Panc1 (cell line): ENCODE results near the gene NEK7. TPM values are rescaled to one million over a fixed set of nuclear protein-coding genes. Genes with fewer than 3 reads are reported as not detected.

Source experiments
- ATAC-seq: fragments of 200-7000 bp; cut with Tn5 transposase; 2 replicates; pipeline ENCODE4 v1.9.1; 2020; ENCODE audit warnings: mild to moderate bottlenecking, moderate library complexity
- BruUV-seq: library from RNA; stranded (reverse); fragments of 400-500 nt; replicated peaks from 2 replicates; lab custom pipeline; 2021; lab: Mats Ljungman, UMichigan
- CTCF ChIA-PET: fragments of 300-600 bp; sonication (Branson Sonifier 250); formaldehyde crosslinking; loops from one replicate; lab custom pipeline; 2022; ENCODE audit warnings: antibody characterized with exemption; lab: Charles Lee
- POLR2A ChIA-PET: fragments of 300-600 bp; sonication (Branson Sonifier 250); formaldehyde crosslinking; loops from one replicate; lab custom pipeline; 2022; ENCODE audit warnings: antibody characterized with exemption; lab: Charles Lee
- DNase-seq: peaks from one replicate; pipeline ENCODE4 v3.0.0-alpha.2; 2010; ENCODE audit warnings: low read depth, low spot score
- H3K27ac ChIP-seq: 2 replicates; pipeline ENCODE4 v1.5.1; 2011; ENCODE audit warnings: mild to moderate bottlenecking, low read length, inconsistent platforms
- H3K27me3 ChIP-seq: fragments of 200-500 bp; sonication (Bioruptor generic); 2 replicates; pipeline ENCODE4 v1.6.0; 2014; ENCODE audit warnings: low read length, inconsistent platforms; ENCODE audit not compliant: control insufficient read depth, insufficient read depth
- H3K36me3 ChIP-seq: fragments of 200-500 bp; sonication (Bioruptor generic); 2 replicates; pipeline ENCODE4 v1.5.1; 2014; ENCODE audit warnings: inconsistent platforms, mild to moderate bottlenecking, low read length, moderate library complexity; ENCODE audit not compliant: control insufficient read depth, insufficient read depth
- H3K4me1 ChIP-seq: 2 replicates; pipeline ENCODE4 v1.5.1; 2011; ENCODE audit warnings: inconsistent platforms, mild to moderate bottlenecking, low read length, moderate library complexity; ENCODE audit not compliant: control insufficient read depth, insufficient read depth
- H3K4me3 ChIP-seq, 2 experiments: 2 replicates each; pipeline ENCODE4 v1.5.1; 2011 to 2012; ENCODE audit warnings: low read depth in 2 of 2, low read length in 2 of 2, mild to moderate bottlenecking in 2 of 2, inconsistent platforms in 1 of 2, moderate library complexity in 1 of 2
- H3K9me3 ChIP-seq: fragments of 200-500 bp; sonication (Bioruptor generic); 2 replicates; pipeline ENCODE4 v1.5.1; 2014; ENCODE audit warnings: low read depth, mild to moderate bottlenecking, inconsistent platforms, low read length, moderate library complexity; ENCODE audit not compliant: control insufficient read depth, insufficient read depth
- POLR2AphosphoS5 ChIP-seq: IDR thresholded peaks from 2 replicates; pipeline ENCODE4 v1.6.1; 2012; ENCODE audit warnings: mild to moderate bottlenecking, low read depth, low read length, moderate library complexity
- SIN3A ChIP-seq: IDR thresholded peaks from 2 replicates; pipeline ENCODE4 v1.6.1; 2012; ENCODE audit warnings: low read depth, mild to moderate bottlenecking, low read length, moderate library complexity, borderline replicate concordance; ENCODE audit not compliant: insufficient read depth
- TCF7L2 ChIP-seq: IDR thresholded peaks from 2 replicates; pipeline ENCODE4 v1.6.1; 2011; ENCODE audit warnings: mild to moderate bottlenecking, low read depth, low read length, inconsistent platforms
- in situ Hi-C: cut with HindIII; loops from 2 replicates; pipeline ENCODE4 v1.10.0; 2016; ENCODE audit warnings: low sequenced_read_pairs, low pct_unique_long_range_greater_than_20kb
- intact Hi-C: fragments of 100-400 bp; cut with micrococcal nuclease; formaldehyde crosslinking; loops from one replicate; pipeline ENCODE4 v1.10.0; 2022; ENCODE audit not compliant: unreplicated experiment
- total RNA-seq: library from RNA; stranded (reverse); gene quantifications from one replicate; pipeline ENCODE4 v1.2.1, GENCODE V29; 2021; ENCODE audit not compliant: unreplicated experiment
- TF ChIP-seq, protein P1 (sequence below), 2 experiments: IDR thresholded peaks; 2 replicates each; pipeline ENCODE4 v1.6.1; 2011 to 2012; ENCODE audit warnings: low read depth in 2 of 2, control low read depth in 1 of 2, low read length in 1 of 2, mild to moderate bottlenecking in 1 of 2, moderate library complexity in 1 of 2; ENCODE audit not compliant: insufficient read depth in 1 of 2
- TF ChIP-seq, protein P2 (sequence below): fragments of 450-650 bp; IDR thresholded peaks from 2 replicates; pipeline ENCODE4 v1.5.1; 2017; ENCODE audit warnings: mild to moderate bottlenecking

NEK7 gene
- total RNA-seq, 1 experiment from 2014 or later = 53.0 TPM

DNA sequence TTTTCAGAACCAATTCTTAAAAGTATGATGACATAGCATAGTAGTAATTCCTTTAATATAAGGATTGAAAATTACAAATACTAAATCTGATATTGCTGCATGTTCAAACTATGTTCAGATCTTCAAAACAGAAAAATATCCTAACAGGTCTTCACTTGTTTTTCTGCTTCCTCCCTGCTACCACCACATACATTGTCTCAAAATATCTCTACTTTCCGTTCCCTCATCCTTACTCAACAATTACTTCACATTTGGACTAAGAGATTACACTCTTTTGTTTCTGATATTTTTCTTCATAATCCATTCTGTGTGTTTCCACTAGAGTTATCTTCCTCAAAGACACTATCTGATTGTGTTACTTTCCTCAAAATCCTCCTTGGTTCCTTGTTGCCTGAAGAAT, 125.1 kb downstream of the NEK7 start:
- in situ Hi-C loops = no loop called here
- intact Hi-C loops = no loop called here

DNA sequence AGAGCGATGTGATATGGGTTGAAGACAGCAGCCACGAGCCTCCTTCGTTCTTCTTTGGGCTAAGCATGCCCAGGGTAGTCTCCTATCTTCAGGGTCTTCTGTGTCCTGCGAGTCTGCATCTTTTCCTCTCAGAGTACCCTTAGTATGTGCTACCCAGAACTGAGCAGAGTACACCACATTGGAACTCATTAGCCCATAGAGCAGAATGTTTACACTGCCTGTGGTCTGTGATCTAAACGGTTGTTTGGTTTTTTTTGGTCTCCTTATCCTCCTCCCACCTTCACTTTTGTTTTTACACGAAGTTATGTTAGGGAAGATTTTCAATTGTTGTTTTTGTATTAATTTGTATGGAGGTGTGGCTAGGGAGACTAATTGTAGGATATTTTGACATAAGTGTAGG, 126.4 kb downstream of the NEK7 start:
- H3K4me1 ChIP-seq = no peaks in the 10 kb centered on the region
- no peak for TF ChIP-seq POLR2AphosphoS5
- TF ChIP-seq SIN3A = no peak
- TF ChIP-seq, protein P1, sequence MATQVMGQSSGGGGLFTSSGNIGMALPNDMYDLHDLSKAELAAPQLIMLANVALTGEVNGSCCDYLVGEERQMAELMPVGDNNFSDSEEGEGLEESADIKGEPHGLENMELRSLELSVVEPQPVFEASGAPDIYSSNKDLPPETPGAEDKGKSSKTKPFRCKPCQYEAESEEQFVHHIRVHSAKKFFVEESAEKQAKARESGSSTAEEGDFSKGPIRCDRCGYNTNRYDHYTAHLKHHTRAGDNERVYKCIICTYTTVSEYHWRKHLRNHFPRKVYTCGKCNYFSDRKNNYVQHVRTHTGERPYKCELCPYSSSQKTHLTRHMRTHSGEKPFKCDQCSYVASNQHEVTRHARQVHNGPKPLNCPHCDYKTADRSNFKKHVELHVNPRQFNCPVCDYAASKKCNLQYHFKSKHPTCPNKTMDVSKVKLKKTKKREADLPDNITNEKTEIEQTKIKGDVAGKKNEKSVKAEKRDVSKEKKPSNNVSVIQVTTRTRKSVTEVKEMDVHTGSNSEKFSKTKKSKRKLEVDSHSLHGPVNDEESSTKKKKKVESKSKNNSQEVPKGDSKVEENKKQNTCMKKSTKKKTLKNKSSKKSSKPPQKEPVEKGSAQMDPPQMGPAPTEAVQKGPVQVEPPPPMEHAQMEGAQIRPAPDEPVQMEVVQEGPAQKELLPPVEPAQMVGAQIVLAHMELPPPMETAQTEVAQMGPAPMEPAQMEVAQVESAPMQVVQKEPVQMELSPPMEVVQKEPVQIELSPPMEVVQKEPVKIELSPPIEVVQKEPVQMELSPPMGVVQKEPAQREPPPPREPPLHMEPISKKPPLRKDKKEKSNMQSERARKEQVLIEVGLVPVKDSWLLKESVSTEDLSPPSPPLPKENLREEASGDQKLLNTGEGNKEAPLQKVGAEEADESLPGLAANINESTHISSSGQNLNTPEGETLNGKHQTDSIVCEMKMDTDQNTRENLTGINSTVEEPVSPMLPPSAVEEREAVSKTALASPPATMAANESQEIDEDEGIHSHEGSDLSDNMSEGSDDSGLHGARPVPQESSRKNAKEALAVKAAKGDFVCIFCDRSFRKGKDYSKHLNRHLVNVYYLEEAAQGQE (IDR thresholded peaks at IDR 0.05; ENCODE audit: insufficient read depth in 1 of 2, low read depth in 2 of 2, low read length in 1 of 2) = no peak
- no peak for TF ChIP-seq TCF7L2
- TF ChIP-seq, protein P2, sequence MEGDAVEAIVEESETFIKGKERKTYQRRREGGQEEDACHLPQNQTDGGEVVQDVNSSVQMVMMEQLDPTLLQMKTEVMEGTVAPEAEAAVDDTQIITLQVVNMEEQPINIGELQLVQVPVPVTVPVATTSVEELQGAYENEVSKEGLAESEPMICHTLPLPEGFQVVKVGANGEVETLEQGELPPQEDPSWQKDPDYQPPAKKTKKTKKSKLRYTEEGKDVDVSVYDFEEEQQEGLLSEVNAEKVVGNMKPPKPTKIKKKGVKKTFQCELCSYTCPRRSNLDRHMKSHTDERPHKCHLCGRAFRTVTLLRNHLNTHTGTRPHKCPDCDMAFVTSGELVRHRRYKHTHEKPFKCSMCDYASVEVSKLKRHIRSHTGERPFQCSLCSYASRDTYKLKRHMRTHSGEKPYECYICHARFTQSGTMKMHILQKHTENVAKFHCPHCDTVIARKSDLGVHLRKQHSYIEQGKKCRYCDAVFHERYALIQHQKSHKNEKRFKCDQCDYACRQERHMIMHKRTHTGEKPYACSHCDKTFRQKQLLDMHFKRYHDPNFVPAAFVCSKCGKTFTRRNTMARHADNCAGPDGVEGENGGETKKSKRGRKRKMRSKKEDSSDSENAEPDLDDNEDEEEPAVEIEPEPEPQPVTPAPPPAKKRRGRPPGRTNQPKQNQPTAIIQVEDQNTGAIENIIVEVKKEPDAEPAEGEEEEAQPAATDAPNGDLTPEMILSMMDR = no peak
- no peak overlapping the region for H3K4me3 ChIP-seq
- POLR2A ChIA-PET = no interaction called here
- no TSS peak for BruUV-seq
- intact Hi-C loops (no loop called here), in situ Hi-C loops (no loop called here)
- DNase-seq (no peak), ATAC-seq (no peak; the same call in 1 of the 2 replicates)
- no peaks in the 10 kb centered on the region for H3K27me3 ChIP-seq
- H3K27ac ChIP-seq = no peak overlapping the region
- H3K36me3 ChIP-seq = no peaks in the 10 kb centered on the region; the same call in 1 of the 2 replicates
- H3K9me3 ChIP-seq = no peaks in the 10 kb centered on the region
- CTCF ChIA-PET = no interaction called here

More for the DNA sequence above, 125.1 kb downstream of the NEK7 start:
- TF ChIP-seq POLR2AphosphoS5 = no peak
- Histone ChIP-seq H3K27ac (no peak overlapping the region), H3K4me1 (no peaks in the 10 kb centered on the region), H3K4me3 (no peak overlapping the region), H3K27me3 (no peaks in the 10 kb centered on the region), H3K36me3 (no peaks in the 10 kb centered on the region; the same call in 1 of the 2 replicates), H3K9me3 (no peaks in the 10 kb centered on the region)
- ATAC-seq (no peak), DNase-seq (no peak)
- no TSS peak for BruUV-seq
- POLR2A ChIA-PET = no interaction called here
- CTCF ChIA-PET = no interaction called here

DNA sequence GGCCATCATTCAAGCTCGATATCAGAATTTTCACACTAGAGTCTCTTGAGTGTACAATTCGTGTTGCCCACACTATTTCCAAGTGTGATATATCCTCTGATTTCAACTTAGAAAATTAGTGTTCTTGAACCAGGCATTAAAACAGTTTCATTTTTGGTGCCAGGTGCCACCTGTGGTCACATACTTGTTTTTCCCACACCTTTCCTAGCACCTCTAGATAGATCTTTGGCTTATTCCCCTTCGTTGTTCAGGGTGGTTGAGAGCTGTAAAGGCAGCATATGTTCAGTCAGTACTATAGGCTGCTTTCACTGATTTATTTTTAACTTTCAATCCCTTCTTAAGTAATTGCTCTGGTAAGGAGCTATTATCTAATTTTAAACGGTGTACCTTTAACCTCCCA, 131.1 kb downstream of the NEK7 start:
- BruUV-seq = no TSS peak
- CTCF ChIA-PET = no interaction called here
- intact Hi-C loops = no loop called here
- no peaks in the 10 kb centered on the region for H3K4me1 ChIP-seq
- no peak for DNase-seq
- no peak overlapping the region for H3K27ac ChIP-seq
- no peak overlapping the region for H3K4me3 ChIP-seq
- in situ Hi-C loops = no loop called here
- H3K9me3 ChIP-seq = no peaks in the 10 kb centered on the region
- H3K27me3 ChIP-seq = no peaks in the 10 kb centered on the region
- no peak for ATAC-seq
- no peaks in the 10 kb centered on the region; the same call in 1 of the 2 replicates for H3K36me3 ChIP-seq
- no peak for TF ChIP-seq POLR2AphosphoS5
- TF ChIP-seq, protein P1 (IDR thresholded peaks at IDR 0.05; ENCODE audit: insufficient read depth in 1 of 2, low read depth in 2 of 2, low read length in 1 of 2) = no peak
- TF ChIP-seq SIN3A = no peak
- TF ChIP-seq TCF7L2 = no peak
- TF ChIP-seq, protein P2 = no peak
- POLR2A ChIA-PET = no interaction called here
